Testis (tissue), 3 donors: ENCODE data around the gene EDNRA. TPM values are rescaled to one million over a fixed set of nuclear protein-coding genes. Genes with fewer than 3 reads are reported as not detected.

Experiments
- DNase-seq: peaks from one replicate; pipeline ENCODE4 v3.0.0-alpha.2; 2019
- H3K27ac ChIP-seq, 2 donors: fragments of 200-600 bp; sonication (generic); one replicate each; pipeline ENCODE4 v1.5.1; 2019
- H3K27me3 ChIP-seq: fragments of 200-600 bp; sonication (generic); one replicate; pipeline ENCODE4 v1.5.1; 2019
- H3K36me3 ChIP-seq: fragments of 200-600 bp; sonication (generic); one replicate; pipeline ENCODE4 v1.5.1; 2017; ENCODE audit warnings: low read depth; ENCODE audit errors: missing control alignments
- H3K4me1 ChIP-seq: fragments of 200-600 bp; sonication (generic); one replicate; pipeline ENCODE4 v1.5.1; 2019
- H3K4me3 ChIP-seq, 2 donors: fragments of 200-600 bp; sonication (generic); one replicate each; pipeline ENCODE4 v1.5.1; 2017 to 2019
- H3K9me3 ChIP-seq: fragments of 200-600 bp; sonication (generic); one replicate; pipeline ENCODE4 v1.5.1; 2017
- POLR2A ChIP-seq: fragments of 450-650 bp; IDR thresholded peaks from one replicate; pipeline ENCODE4 v1.6.1; 2017; ENCODE audit warnings: antibody characterized with exemption, mild to moderate bottlenecking, moderate library complexity
- WGBS, 2 donors: methylation state at CpG; one replicate each; pipeline ENCODE4 v1.1.5; 2018; 5-methylcytosine and 5-hydroxymethylcytosine counted together
- intact Hi-C: fragments of 100-400 bp; cut with DNase I; formaldehyde crosslinking; loops from one replicate; pipeline ENCODE4 v1.15.1; 2023; ENCODE audit warnings: low total_unique reads
- polyA plus RNA-seq: library from polyadenylated mRNA; stranded (reverse); fragments of 350-450 nt; fragmentation: Illumina TruSeq; extraction: RNeasy Lipid Tissue Mini Kit (QIAGEN cat#74804); gene quantifications from one replicate; pipeline ENCODE4 v1.2.3, GENCODE V29; 2014; ENCODE audit warnings: low read depth, low replicate concordance; ENCODE audit not compliant: insufficient read depth
- total RNA-seq, 2 donors: library from RNA; depleted of rRNA; stranded (reverse); fragments of >200 nt; gene quantifications; one replicate each; pipeline ENCODE4 v1.2.3, GENCODE V29; 2016
- TF ChIP-seq, protein P1 (sequence below), 3 experiments: fragments of 450-650 bp in 2 of 3; fragments of 200-600 bp in 1 of 3; sonication (generic) in 1 of 3; IDR thresholded peaks; one replicate each; pipeline ENCODE4 v1.5.1; 2016 to 2019; ENCODE audit warnings: antibody characterized with exemption in 3 of 3, mild to moderate bottlenecking in 2 of 3, moderate library complexity in 1 of 3

EDNRA gene
- total and polyA plus RNA-seq, 3 donors from 2014 or later, result 9.4 to 14.1 (median 12.3) TPM

DNA sequence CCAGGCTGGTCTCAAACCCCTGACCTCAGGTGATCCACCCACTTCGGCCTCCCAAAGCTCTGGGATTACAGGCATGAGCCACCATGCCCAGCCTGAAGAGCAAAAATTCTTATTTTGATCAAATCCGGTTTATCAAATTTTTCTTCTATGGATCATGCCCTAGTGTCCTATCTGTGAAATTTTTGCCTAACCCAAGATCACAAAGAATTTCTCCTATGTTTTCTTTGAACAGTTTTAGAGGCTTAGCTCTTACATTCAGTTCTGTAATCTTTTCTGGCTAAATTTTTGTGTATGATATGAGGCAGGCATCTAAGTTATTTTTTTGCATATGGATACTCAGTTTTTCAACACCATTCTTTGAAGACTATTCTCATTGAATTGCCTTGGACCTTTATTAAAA, 27.4 kb downstream of the EDNRA start:
- Histone ChIP-seq H3K36me3 (no peaks in the 10 kb centered on the region), H3K9me3 (no peaks in the 10 kb centered on the region), H3K27me3 (no peaks in the 10 kb centered on the region), H3K27ac (no peak overlapping the region), H3K4me3 (no peak overlapping the region), H3K4me1 (no peaks in the 10 kb centered on the region)
- TF ChIP-seq, protein P1, sequence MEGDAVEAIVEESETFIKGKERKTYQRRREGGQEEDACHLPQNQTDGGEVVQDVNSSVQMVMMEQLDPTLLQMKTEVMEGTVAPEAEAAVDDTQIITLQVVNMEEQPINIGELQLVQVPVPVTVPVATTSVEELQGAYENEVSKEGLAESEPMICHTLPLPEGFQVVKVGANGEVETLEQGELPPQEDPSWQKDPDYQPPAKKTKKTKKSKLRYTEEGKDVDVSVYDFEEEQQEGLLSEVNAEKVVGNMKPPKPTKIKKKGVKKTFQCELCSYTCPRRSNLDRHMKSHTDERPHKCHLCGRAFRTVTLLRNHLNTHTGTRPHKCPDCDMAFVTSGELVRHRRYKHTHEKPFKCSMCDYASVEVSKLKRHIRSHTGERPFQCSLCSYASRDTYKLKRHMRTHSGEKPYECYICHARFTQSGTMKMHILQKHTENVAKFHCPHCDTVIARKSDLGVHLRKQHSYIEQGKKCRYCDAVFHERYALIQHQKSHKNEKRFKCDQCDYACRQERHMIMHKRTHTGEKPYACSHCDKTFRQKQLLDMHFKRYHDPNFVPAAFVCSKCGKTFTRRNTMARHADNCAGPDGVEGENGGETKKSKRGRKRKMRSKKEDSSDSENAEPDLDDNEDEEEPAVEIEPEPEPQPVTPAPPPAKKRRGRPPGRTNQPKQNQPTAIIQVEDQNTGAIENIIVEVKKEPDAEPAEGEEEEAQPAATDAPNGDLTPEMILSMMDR (IDR thresholded peaks at IDR 0.05), result no peak
- TF ChIP-seq POLR2A, result no peak
- 95 to 97% methylated on average over 2 of the region's 2 CpGs for WGBS, 2 donors
- no peak for DNase-seq
- intact Hi-C loops, result no loop called here

DNA sequence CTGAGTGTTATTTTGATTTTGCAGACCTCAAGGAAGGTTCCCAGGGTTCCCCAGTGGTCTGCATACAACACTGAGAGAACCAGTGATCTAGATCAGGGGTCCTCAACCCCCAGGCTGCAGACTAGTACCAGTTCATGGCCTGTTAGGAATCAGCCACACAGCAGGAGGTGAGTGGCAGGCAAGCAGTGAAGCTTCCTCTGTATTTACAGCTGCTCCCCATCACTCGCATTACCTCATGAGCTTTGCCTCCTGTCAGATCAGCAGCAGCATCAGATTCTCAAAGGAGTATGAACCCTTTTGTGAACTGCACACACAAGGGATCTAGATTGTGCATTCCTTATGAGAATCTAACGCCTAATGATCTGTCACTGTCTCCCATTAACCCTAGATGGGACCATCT, 28.5 kb downstream of the EDNRA start:
- no peak overlapping the region for H3K4me3 ChIP-seq
- H3K27me3 ChIP-seq, result no peaks in the 10 kb centered on the region
- no peak overlapping the region for H3K27ac ChIP-seq
- no peaks in the 10 kb centered on the region for H3K9me3 ChIP-seq
- no peaks in the 10 kb centered on the region for H3K36me3 ChIP-seq
- intact Hi-C loops, result no loop called here
- DNase-seq, result no peak
- TF ChIP-seq, protein P1 (IDR thresholded peaks at IDR 0.05), result no peak
- TF ChIP-seq POLR2A, result no peak
- 84 to 91% methylated on average over 2 of the region's 2 CpGs for WGBS, 2 donors
- no peaks in the 10 kb centered on the region for H3K4me1 ChIP-seq

DNA sequence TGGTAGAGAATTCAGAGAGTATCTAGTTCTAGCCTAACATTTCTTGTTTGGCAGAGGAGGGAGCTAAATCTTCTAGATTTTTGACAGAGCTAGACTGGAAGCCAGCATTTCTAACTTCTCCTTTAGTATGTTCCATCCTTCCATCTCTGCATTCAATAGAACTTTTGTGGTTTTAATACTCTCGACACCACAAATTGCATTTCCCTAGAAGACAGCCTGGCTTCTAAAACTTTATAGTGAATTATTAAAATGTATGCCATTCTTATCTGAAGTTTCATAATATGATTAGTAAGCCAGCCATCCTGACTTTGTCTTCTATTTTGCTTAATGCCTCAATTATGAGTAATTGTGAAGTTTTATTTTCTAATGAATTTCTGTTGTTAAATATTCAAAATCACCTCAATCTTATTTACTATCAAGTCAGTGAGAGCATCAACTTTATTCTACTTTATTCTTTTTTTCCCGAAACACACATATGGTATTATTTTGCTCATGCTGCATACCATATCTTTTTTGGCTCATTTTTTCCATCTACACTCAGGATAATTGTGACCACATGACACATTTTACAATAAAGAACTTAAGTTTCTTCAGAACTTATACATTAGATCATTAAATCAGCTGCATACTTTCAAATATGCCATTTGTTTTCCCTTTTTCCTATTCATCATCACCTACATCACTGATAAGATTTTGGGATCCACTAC, 30.2 kb downstream of the EDNRA start:
- H3K9me3 ChIP-seq, result no peaks in the 10 kb centered on the region
- 93 to 95% methylated on average over 2 of the region's 2 CpGs for WGBS, 2 donors

DNA sequence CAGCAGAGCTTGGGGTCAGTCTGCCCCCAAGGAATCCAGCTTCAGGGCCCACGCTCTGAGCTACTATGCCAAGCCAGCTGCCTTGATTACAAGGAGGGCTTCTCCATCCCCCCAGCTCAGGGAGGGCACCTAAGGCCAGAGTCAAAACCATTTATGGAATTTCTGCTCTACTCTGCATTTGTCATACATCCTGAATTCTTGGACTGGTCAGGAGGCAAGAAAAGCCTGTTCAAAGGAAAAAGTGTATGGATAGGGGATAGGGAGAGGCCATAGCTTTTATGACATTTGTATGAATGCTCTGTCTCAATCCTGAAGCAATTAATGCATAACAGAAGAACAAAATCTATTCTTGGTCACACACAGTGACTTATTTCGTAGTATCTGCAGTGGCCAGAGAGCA, 32.2 kb downstream of the EDNRA start:
- Histone ChIP-seq H3K4me3 (no peak overlapping the region), H3K27me3 (no peaks in the 10 kb centered on the region), H3K4me1 (no peaks in the 10 kb centered on the region), H3K27ac (no peak overlapping the region), H3K9me3 (no peaks in the 10 kb centered on the region), H3K36me3 (no peaks in the 10 kb centered on the region)
- intact Hi-C loops, result no loop called here
- no peak for DNase-seq
- WGBS, 2 donors, result 65 to 71% methylated on average over 2 of the region's 2 CpGs
- no peak for TF ChIP-seq POLR2A
- TF ChIP-seq, protein P1 (IDR thresholded peaks at IDR 0.05), result no peak

More for the DNA sequence above, 30.2 kb downstream of the EDNRA start:
- H3K27me3 ChIP-seq, result no peaks in the 10 kb centered on the region
- no peaks in the 10 kb centered on the region for H3K36me3 ChIP-seq
- TF ChIP-seq POLR2A, result no peak
- TF ChIP-seq, protein P1 (IDR thresholded peaks at IDR 0.05), result no peak
- H3K4me3 ChIP-seq, result no peak overlapping the region
- DNase-seq, result no peak
- intact Hi-C loops, result no loop called here
- H3K4me1 ChIP-seq, result no peaks in the 10 kb centered on the region
- no peak overlapping the region for H3K27ac ChIP-seq

DNA sequence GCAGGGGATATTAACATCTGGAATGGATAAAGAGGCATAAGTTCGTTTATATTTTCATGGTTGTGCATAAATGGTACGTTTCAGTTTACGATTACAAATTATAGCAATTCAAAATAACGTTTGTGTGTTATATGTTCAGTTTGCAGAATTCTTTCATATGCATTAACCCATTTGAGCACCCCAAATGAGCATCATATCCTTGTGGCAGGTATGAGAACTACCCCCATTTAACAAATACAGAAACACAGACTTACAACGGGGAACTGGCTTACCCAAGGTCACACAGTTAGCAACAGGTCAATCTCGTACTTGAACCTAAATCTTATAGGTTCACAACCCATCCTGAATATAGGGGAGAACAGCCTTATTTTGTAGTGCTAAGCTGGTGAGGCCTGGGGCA, 33.1 kb downstream of the EDNRA start:
- WGBS, 2 donors, result 89 to 91% methylated on average over 6 of the region's 6 CpGs
- intact Hi-C loops, result no loop called here

More for the DNA sequence above, 33.1 kb downstream of the EDNRA start:
- Histone ChIP-seq H3K36me3 (no peaks in the 10 kb centered on the region), H3K4me3 (no peak overlapping the region), H3K4me1 (no peaks in the 10 kb centered on the region), H3K27me3 (no peaks in the 10 kb centered on the region), H3K9me3 (no peaks in the 10 kb centered on the region), H3K27ac (no peak overlapping the region)
- TF ChIP-seq, protein P1 (IDR thresholded peaks at IDR 0.05), result peak in 1 of 3 experiments; percentile 8
- TF ChIP-seq POLR2A, result no peak
- DNase-seq, result no peak
